HG03432 (cell line): ENCODE results near the gene TBC1D2.

Source experiments
- ATAC-seq: cut with Tn5 transposase; IDR thresholded peaks from one replicate; pipeline ENCODE4 v1.9.1; 2021; ENCODE audit warnings: mild to moderate bottlenecking, moderate library complexity; ENCODE audit not compliant: unreplicated experiment

TBC1D2 gene

GRCh38 chr9:98241357-98242300, 13.8 kb downstream of the TBC1D2 start:
- ATAC-seq: no peak

DNA sequence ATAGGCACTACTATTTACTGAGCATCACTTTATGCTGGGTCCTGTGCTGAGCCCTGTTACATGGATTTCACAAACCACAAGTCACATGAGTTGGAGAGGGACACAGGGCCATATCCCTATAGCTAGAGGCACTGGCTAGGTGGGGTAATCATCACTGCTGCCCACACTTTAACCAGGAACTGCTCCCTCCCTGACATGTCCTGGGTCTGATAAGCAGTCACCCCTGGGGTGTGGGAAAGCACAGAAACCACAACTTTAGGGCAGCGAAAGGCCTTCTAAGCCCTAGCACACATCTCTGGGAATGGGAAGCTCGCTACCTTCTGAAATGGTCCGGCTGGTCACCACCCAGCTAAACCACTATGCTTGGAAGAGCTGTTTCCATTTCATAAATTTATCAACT, 15.0 kb downstream of the TBC1D2 start:
- ATAC-seq: no peak

DNA sequence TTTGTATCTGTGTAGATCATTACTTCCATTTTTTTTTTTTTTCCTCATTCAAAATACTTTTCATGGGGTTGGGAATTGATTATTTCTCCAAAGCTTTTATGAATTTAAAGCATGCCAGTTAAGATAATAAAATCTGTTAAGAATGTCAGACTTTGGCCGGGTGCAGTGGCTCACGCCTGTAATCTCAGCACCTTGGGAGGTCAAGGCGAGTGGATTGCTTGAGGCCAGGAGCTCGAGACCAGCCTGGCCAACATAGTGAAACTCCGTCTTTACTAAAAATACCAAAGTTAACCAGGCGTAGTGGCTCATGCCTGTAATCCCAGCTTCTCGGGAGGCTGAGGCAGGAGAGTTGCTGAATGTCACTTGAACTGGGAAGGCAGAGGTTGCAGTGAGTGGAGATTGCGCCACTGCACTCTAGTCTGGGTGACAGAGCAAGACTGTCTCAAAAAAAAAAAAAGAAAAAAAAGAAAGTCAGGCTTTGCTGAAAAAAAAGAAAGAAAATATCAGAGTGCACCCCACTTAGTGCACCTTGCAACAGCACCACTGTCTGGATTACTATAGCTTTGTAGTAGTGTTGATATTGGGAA, 18.5 kb downstream of the TBC1D2 start:
- ATAC-seq: no peak

DNA sequence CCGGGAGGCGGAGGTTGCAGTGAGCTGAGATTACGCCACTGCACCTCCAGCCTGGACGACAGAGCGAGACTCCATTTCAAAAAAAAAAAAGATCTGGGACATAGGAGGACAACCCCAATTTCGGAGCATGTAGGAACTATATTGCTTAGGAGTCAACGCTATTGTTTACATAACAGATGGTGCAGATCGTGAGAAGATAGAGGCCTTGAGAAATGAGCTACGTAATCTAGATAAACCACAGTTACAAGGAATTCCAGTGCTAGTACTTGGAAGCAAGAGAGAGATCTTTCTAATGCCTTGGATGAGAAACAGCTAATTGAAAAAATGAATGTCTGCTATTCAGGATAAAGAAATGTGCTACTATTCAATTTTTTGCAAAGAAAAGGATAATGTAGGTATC, 20.3 kb downstream of the TBC1D2 start:
- no peak for ATAC-seq

DNA sequence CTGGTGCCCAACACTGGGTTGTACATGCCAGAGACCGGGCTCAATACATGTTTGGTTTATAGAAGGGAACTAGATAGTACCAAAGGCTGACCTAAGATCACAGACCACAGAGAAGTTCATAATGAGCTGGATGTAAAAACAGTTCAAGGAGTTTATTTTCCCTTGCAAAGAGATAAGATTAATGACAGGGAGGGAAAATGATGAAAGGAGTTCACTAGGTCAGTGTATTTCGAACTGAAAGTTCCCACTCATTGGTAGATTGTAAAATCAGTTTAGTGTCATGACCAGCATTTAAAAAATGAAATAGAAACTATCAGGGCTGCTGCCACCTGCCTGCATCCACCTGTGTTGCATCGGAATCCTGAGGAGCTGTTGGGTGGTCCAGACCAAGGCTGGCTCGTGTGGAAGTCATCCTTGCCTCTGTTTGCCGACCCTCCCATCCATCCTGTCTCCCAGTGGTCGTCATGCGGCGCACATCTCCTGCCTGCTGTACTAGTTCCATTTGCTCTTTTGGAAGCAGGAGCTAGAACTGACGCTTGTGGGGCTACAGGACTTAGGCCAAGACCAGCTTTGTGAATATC, 21.1 kb downstream of the TBC1D2 start:
- no peak for ATAC-seq

GRCh38 chr9:98232926-98233325, 22.5 kb downstream of the TBC1D2 start:
- no peak for ATAC-seq

GRCh38 chr9:98231770-98232478, 23.5 kb downstream of the TBC1D2 start:
- no peak for ATAC-seq

DNA sequence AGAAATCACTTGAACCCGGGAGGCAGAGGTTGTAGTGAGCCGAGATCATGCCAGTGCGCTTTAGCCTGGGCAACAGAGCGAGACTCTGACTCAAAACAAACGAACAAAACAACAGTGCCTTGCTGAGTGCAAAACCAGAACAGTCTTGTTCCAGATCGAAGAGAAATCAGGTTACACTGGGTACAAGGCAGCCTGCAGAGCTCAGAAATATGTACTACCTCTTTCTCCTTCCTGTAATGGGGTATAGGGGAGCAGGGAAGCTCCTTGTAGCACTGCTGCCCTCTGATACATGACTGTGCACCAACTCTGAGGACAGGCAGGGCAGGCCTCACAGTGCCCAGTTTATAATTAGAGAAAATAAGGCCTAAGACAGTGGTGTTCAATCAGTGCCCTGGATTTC, 24.7 kb downstream of the TBC1D2 start:
- ATAC-seq: no peak

- no peak for ATAC-seq
Observed at GRCh38 chr9:98230304-98230703, 25.1 kb downstream of the TBC1D2 start.

DNA sequence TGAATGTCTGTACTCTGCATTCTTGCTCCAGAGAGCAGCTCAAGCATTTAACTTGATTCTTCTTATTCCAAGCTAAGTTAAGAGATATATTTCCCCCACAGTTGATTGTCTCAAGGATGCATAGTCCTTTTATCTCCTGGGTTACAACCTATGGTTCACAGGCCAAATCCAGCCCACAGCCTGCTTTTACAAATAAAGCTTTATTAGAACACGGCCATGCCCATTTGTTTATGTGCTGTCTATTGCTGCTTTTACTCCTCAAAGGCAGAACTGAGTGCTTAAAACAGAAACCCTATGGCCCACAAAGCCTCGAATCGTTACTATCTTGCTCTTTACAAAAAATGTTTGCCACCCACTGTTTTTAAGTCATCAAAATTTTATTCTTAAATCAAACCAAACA, 25.8 kb downstream of the TBC1D2 start:
- ATAC-seq: no peak

DNA sequence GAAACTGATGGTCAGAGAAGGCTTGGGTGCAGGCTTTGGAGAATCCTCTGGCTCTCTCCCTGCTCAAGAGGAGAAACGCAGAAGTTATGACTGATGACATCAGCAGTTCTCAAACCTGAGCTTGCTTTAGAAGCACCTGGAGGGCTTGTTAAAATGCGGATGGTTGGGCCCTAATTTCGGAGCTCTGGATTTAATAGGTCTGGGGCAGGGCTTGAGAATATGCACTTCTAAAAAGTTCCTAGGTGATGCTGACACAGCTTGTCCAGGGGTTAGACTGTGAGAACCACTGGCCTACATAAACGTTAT, 26.4 kb downstream of the TBC1D2 start:
- no peak for ATAC-seq

DNA sequence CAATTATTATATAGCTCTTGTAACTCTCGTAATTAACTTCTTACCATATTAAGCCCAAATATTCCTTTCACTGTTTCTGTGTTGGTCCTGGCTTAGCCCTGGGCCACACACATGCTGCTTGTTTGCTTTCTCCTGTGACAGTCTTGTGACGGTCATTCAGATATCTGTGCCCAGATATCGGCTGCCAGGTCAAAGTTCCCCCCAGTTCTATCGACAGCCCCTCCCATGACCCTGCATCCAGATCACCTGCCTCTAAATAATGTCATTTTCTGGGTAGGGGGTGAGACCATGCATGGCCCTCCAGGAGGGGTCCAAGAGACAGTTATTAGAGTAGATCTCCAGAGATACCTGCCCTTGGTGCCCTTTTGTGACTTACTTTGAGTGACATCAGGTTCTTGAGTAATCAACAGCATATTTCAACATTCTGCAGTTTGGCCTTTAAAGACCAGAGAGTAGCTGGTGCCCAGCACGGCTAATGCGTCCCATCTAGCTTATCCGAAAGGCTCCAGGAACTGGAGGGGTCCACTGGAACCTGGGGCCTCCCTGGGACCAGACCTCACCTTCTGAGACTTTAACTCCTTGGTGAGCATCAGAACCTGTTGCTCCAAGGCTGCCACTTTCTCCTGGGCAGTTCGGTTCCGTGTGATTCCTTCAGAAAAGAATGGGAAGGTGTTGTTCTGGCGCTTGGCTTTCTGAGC, 26.9 kb downstream of the TBC1D2 start:
- no peak for ATAC-seq

GRCh38 chr9:98227883-98228282, 27.6 kb downstream of the TBC1D2 start:
- no peak for ATAC-seq

DNA sequence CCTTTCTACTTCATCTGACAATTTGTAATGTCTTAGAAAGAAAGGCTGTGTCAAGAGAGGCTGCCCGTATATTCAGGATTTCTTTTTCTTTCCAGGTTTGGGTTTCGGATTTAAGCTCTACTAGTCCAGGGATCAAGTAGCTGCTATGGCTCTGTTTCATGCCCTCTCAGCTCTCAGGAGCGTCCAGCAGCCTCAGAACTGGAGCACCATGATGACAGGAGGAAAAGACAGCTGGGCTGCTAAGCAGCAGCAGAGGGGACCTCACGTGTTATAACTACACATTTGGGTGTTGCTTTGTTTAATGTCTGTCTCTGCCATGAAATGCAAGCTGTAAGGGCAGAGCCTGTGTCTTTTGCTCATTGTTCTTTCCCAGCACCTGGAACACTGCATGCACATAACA, 28.5 kb downstream of the TBC1D2 start:
- no peak for ATAC-seq

GRCh38 chr9:98226516-98226915, 28.9 kb downstream of the TBC1D2 start:
- no peak for ATAC-seq

- no peak for ATAC-seq
Observed at GRCh38 chr9:98225015-98225442, 30.4 kb downstream of the TBC1D2 start.

GRCh38 chr9:98222885-98223691, 32.4 kb downstream of the TBC1D2 start:
- ATAC-seq: no peak

DNA sequence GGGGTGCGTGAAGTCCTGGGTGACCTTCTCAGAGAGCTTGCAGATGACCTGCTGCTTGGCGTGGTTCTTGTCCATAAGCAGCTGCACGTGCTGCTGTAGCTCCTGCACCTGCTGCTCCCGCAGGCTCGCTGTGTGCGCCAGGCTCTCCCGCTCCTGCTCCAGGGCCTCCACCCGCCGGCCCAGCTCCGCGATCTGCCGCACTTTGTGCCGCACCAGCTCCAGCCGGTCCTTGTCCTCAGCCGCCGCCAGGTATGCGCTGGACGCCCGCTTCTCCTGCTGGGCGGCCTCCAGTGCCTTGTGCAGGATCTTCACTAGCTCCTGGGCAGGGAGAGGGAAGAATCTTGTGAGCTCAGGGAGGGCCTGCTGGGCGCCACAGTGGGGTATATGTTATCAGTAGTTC, 34.5 kb downstream of the TBC1D2 start:
- no peak for ATAC-seq

- no peak for ATAC-seq
Observed at GRCh38 chr9:98219794-98220370, 35.6 kb downstream of the TBC1D2 start.

DNA sequence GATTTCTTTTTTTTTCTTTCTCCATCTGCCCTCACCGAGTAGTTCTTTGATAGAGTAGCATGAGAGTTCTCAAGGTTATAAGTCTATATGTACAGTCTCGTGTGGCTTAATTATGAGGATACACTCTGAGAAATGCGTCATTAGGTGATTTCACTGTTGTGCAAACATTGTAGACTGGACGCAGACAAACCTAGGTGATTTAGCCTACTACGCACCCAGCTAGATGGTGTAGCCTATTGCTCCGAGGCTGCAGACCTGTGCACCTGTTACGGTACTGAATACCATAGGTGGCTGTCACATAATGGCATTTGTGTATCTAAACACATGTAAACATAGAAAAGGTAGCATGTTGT, 36.1 kb downstream of the TBC1D2 start:
- ATAC-seq: no peak
